ENCODE measurements around the gene RNF144A. TPM values are rescaled to one million over a fixed set of nuclear protein-coding genes. Genes with fewer than 3 reads are reported as not detected.

The RNF144A gene
- total RNA-seq, 1 donor from 2014 or later = 52.8 TPM

GRCh38 chr2:6921321-6921922 is 4.2 kb downstream of the RNF144A start:
- Mint-ChIP-seq H3K9me3 (no peaks in the 10 kb centered on the region), H3K4me3 (peak overlapping the region; percentile 45), H3K27ac (peak overlapping the region; percentile 90), H3K27me3 (ENCODE audit: low read depth) (no peaks in the 10 kb centered on the region), H3K4me1 (peaks cover 70% of the 10 kb centered on the region), H3K36me3 (no peaks in the 10 kb centered on the region)
- no peak for TF ChIP-seq CTCF (IDR thresholded peaks at IDR 0.05; ENCODE audit: unreplicated experiment)
- DNase-seq (ENCODE audit: low spot score in 2 of 2, unreplicated experiment in 2 of 2) = no peak

GRCh38 chr2:6922201-6922656 is 5.0 kb downstream of the RNF144A start:
- Mint-ChIP-seq H3K27me3 (ENCODE audit: low read depth) (no peaks in the 10 kb centered on the region), H3K4me1 (peaks cover 78% of the 10 kb centered on the region), H3K36me3 (no peaks in the 10 kb centered on the region), H3K4me3 (no peak overlapping the region), H3K27ac (peak overlapping the region; percentile 90), H3K9me3 (no peaks in the 10 kb centered on the region)
- no peak for TF ChIP-seq CTCF (IDR thresholded peaks at IDR 0.05; ENCODE audit: unreplicated experiment)
- no peak for DNase-seq (ENCODE audit: low spot score in 2 of 2, unreplicated experiment in 2 of 2)

- H3K4me1 Mint-ChIP-seq = peaks cover 86% of the 10 kb centered on the region
These were observed 6.1 kb downstream of the RNF144A start for GRCh38 chr2:6923319-6923718.

GRCh38 chr2:6924101-6924923 is 7.1 kb downstream of the RNF144A start:
- H3K4me1 Mint-ChIP-seq = peaks cover 88% of the 10 kb centered on the region
- no peak overlapping the region for H3K4me3 Mint-ChIP-seq
- TF ChIP-seq CTCF (IDR thresholded peaks at IDR 0.05; ENCODE audit: unreplicated experiment) = no peak
- no peaks in the 10 kb centered on the region for H3K27me3 Mint-ChIP-seq (ENCODE audit: low read depth)
- DNase-seq (ENCODE audit: low spot score in 2 of 2, unreplicated experiment in 2 of 2) = no peak
- H3K36me3 Mint-ChIP-seq = peaks cover 3% of the 10 kb centered on the region
- no peak overlapping the region for H3K27ac Mint-ChIP-seq
- H3K9me3 Mint-ChIP-seq = no peaks in the 10 kb centered on the region

More at GRCh38 chr2:6923319-6923718, 6.1 kb downstream of the RNF144A start:
- no peak overlapping the region for H3K4me3 Mint-ChIP-seq
- H3K36me3 Mint-ChIP-seq = peaks cover 2% of the 10 kb centered on the region
- no peaks in the 10 kb centered on the region for H3K9me3 Mint-ChIP-seq
- no peak for DNase-seq (ENCODE audit: low spot score in 2 of 2, unreplicated experiment in 2 of 2)
- no peaks in the 10 kb centered on the region for H3K27me3 Mint-ChIP-seq (ENCODE audit: low read depth)
- peak overlapping the region; percentile 13 for H3K27ac Mint-ChIP-seq
- TF ChIP-seq CTCF (IDR thresholded peaks at IDR 0.05; ENCODE audit: unreplicated experiment) = no peak

- no peak for TF ChIP-seq CTCF (IDR thresholded peaks at IDR 0.05; ENCODE audit: unreplicated experiment)
- H3K4me1 Mint-ChIP-seq = peaks cover 87% of the 10 kb centered on the region
- peak overlapping the region; percentile 74 for H3K27ac Mint-ChIP-seq
These were observed 7.8 kb downstream of the RNF144A start for GRCh38 chr2:6924924-6925409.

More at GRCh38 chr2:6924924-6925409, 7.8 kb downstream of the RNF144A start:
- H3K9me3 Mint-ChIP-seq = no peaks in the 10 kb centered on the region
- H3K36me3 Mint-ChIP-seq = peaks cover 3% of the 10 kb centered on the region
- no peak overlapping the region for H3K4me3 Mint-ChIP-seq
- DNase-seq (ENCODE audit: low spot score in 2 of 2, unreplicated experiment in 2 of 2) = no peak
- H3K27me3 Mint-ChIP-seq (ENCODE audit: low read depth) = no peaks in the 10 kb centered on the region
